T-helper 17 cell (primary cell): Measurements from ENCODE around the gene PCID2. TPM values are rescaled to one million over a fixed set of nuclear protein-coding genes. Genes with fewer than 3 reads are reported as not detected.

Experiments
- ATAC-seq: fragments of 150-1000 bp; cut with Tn5 transposase; 2 replicates; pipeline ENCODE4 v1.10.0; 2021; ENCODE audit warnings: mild to moderate bottlenecking, moderate library complexity
- DNase-seq, 3 donors: peaks; one replicate each; pipeline versions ENCODE4 v3.0.0 to v3.0.0-alpha.2; 2020 to 2021
- H3K9me3 ChIP-seq: one replicate; pipeline ENCODE4 v1.7.0; 2013; ENCODE audit warnings: low read length, mild to moderate bottlenecking; ENCODE audit not compliant: control insufficient read depth, poor library complexity, severe bottlenecking
- H3K27ac Mint-ChIP-seq: one replicate; pipeline ENCODE4 v1.8.0; 2022; ENCODE audit warnings: mild to moderate bottlenecking, moderate library complexity, mixed read lengths
- H3K27me3 Mint-ChIP-seq: one replicate; pipeline ENCODE4 v1.8.0; 2022; ENCODE audit warnings: mixed read lengths
- H3K36me3 Mint-ChIP-seq: one replicate; pipeline ENCODE4 v1.8.0; 2022; ENCODE audit warnings: low read depth, mixed read lengths
- H3K4me1 Mint-ChIP-seq: one replicate; pipeline ENCODE4 v1.8.0; 2022; ENCODE audit warnings: mild to moderate bottlenecking, mixed read lengths
- H3K4me3 Mint-ChIP-seq: one replicate; pipeline ENCODE4 v1.8.0; 2022; ENCODE audit warnings: mild to moderate bottlenecking, moderate library complexity, mixed read lengths
- total RNA-seq, 4 donors: library from RNA in 2 of 4; stranded (reverse) in 2 of 4; gene quantifications; one replicate each; pipeline ENCODE4 v1.2.3 and lab custom pipeline; 2022 to 2026

The PCID2 gene
- total RNA-seq, 2 donors from 2014 or later: 31.3 to 47.9 TPM

DNA sequence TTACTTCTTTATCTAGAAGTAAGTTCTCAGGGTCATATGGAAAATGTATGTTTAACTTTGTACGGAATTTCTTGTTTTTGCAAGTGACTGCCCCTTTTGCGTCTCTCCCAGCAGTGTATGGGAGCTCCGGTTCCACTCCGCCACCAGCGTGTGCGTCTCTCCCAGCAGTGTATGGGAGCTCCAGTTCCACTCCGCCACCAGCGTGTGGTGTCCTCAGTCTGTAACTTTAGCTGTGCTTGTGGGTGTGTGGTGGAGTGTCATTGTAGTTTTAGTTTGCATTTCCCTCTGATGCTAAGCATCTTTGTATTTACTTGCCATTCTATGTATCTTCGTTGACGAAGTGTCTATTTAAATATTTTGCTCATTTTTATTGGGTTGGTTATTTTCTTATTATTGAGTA, 3.3 kb upstream of the PCID2 start:
- no peak overlapping the region for H3K27ac Mint-ChIP-seq
- H3K36me3 Mint-ChIP-seq: no peaks in the 10 kb centered on the region
- ATAC-seq (no peak), DNase-seq (no peak)
- peaks cover 24% of the 10 kb centered on the region for H3K4me1 Mint-ChIP-seq
- H3K9me3 ChIP-seq: no peaks in the 10 kb centered on the region
- no peaks in the 10 kb centered on the region for H3K27me3 Mint-ChIP-seq
- H3K4me3 Mint-ChIP-seq: peak overlapping the region; percentile 70

GRCh38 chr13:113210833-113211232, 2.4 kb upstream of the PCID2 start:
- Mint-ChIP-seq H3K27me3 (no peaks in the 10 kb centered on the region), H3K4me1 (peaks cover 29% of the 10 kb centered on the region), H3K4me3 (peak overlapping the region; percentile 70), H3K27ac (no peak overlapping the region), H3K36me3 (no peaks in the 10 kb centered on the region)
- DNase-seq (no peak), ATAC-seq (no peak)
- no peaks in the 10 kb centered on the region for H3K9me3 ChIP-seq

GRCh38 chr13:113209759-113210421, 1.4 kb upstream of the PCID2 start:
- no peaks in the 10 kb centered on the region for H3K27me3 Mint-ChIP-seq
- peaks cover 38% of the 10 kb centered on the region for H3K4me1 Mint-ChIP-seq
- DNase-seq (peak; percentile 64 to 76 (median 68)), ATAC-seq (peak; percentile 78)
- H3K9me3 ChIP-seq: no peaks in the 10 kb centered on the region
- H3K27ac Mint-ChIP-seq: no peak overlapping the region
- H3K36me3 Mint-ChIP-seq: peaks cover 2% of the 10 kb centered on the region
- peak overlapping the region; percentile 79 for H3K4me3 Mint-ChIP-seq

DNA sequence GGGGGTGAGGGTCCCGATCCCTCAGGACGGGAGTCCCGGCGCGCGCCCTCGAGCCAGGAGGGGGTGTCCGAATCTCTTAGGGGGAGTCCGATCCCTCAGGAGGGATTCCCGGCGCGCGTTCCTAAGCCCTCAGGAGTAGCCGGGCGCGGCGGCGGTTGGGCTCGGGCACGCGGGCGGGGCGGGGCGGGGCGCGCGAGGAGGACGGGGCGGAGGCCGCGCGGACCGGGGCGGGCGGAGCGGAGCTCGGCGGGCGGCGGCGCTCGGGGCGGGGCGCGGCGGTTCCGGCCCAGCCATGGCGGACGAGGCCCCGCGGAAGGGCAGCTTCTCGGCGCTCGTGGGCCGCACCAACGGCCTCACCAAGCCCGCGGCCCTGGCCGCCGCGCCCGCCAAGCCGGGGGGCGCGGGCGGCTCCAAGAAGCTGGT, 878 bp upstream of the PCID2 start, which contains the start of gene CUL4A:
Gene CUL4A (plus strand): TSS at position 278 of the 423 bp plus-strand sequence. CDS start 15 bp downstream, at position 293.
- peak; percentile 61 for ATAC-seq

GRCh38 chr13:113207890-113208420, 514 bp downstream of the PCID2 start:
- Mint-ChIP-seq H3K27me3 (no peaks in the 10 kb centered on the region), H3K36me3 (peaks cover 2% of the 10 kb centered on the region), H3K4me1 (peaks cover 42% of the 10 kb centered on the region), H3K4me3 (peak overlapping the region; percentile 90), H3K27ac (peak overlapping the region; percentile 92)
- DNase-seq: no peak
- no peaks in the 10 kb centered on the region for H3K9me3 ChIP-seq
- peak; percentile 3 for ATAC-seq

More for the DNA sequence above, 878 bp upstream of the PCID2 start, which contains the start of gene CUL4A:
- H3K4me3 Mint-ChIP-seq: peak within 1 kb of the TSS; percentile 90
- H3K27me3 Mint-ChIP-seq: no peaks in the 10 kb centered on the region
- H3K4me1 Mint-ChIP-seq: peaks cover 39% of the 10 kb centered on the region
- H3K27ac Mint-ChIP-seq: peak within 1 kb of the TSS; percentile 92
- peaks cover 2% of the 10 kb centered on the region for H3K36me3 Mint-ChIP-seq
- DNase-seq: peak; percentile 56 to 78 (median 69)
- H3K9me3 ChIP-seq: no peaks in the 10 kb centered on the region

DNA sequence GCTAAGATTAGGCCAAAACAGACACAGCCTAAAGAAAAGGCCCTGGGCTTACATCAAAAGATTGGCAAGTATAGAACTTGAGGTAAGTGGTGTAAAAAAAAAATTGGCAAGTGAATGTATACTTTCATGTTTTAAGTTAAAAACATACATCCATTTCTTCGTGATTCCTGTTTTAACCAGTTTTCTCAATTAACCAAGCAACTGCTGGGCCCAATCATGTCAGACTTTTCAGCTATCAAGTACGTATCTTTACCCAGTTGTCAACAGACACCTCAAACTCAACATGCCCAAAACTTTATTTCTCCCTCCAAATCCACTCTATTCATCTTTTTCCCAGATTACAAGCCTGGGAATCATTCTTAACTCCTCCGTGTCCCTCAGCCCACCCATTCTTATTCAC, 1.0 kb downstream of the PCID2 start:
- Mint-ChIP-seq H3K27me3 (no peaks in the 10 kb centered on the region), H3K36me3 (peaks cover 2% of the 10 kb centered on the region), H3K4me1 (peaks cover 47% of the 10 kb centered on the region), H3K4me3 (peak overlapping the region; percentile 90), H3K27ac (peak overlapping the region; percentile 92)
- DNase-seq: no peak
- no peaks in the 10 kb centered on the region for H3K9me3 ChIP-seq
- no peak for ATAC-seq

DNA sequence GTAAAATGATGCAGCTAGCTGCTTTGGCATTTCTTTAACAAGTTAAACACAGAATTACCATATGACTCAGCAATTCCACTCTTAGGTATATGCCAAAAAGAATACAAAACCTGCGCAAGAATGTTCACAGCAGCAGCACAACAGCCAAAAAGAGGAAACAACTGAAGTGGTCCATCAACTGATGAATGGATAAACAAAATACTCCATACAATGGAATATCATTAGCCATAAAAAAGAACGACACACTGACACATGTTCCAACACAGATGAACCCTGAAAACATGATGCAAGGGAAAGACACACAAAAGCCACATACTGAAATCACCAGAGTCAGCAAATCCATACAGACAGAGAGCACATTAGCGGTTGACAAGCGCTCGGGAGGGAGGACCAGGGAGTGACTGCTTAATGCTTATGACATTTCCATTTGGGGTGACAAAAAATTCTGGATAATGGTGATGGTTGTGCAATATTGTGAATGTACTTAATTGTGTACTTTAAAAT, 3.0 kb downstream of the PCID2 start:
- Mint-ChIP-seq H3K4me3 (no peak overlapping the region), H3K36me3 (peaks cover 2% of the 10 kb centered on the region), H3K27ac (peak overlapping the region; percentile 92), H3K4me1 (peaks cover 44% of the 10 kb centered on the region), H3K27me3 (no peaks in the 10 kb centered on the region)
- no peaks in the 10 kb centered on the region for H3K9me3 ChIP-seq
- ATAC-seq (no peak), DNase-seq (no peak)

DNA sequence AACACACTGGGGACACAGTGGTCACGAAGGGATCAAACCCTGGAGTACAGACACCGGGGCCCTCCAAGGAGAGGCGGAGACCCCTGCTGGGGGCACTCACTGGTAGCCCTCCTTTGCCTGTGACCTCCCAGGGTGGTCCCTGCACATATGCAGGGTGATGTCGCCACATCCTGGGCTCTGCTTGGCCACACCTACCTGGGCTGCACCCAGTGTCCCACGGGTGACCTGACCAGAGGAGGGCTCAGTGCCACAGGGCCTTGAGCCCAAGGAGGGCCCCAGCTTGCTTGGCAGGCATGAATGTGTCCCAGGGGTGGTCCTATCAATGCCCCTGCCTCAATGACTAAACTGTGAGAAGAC, 4.1 kb downstream of the PCID2 start:
- peaks cover 2% of the 10 kb centered on the region for H3K36me3 Mint-ChIP-seq
- H3K4me3 Mint-ChIP-seq: no peak overlapping the region
- no peaks in the 10 kb centered on the region for H3K9me3 ChIP-seq
- H3K27me3 Mint-ChIP-seq: no peaks in the 10 kb centered on the region
- no peak for DNase-seq
- H3K4me1 Mint-ChIP-seq: peaks cover 44% of the 10 kb centered on the region
- no peak for ATAC-seq
- H3K27ac Mint-ChIP-seq: no peak overlapping the region

DNA sequence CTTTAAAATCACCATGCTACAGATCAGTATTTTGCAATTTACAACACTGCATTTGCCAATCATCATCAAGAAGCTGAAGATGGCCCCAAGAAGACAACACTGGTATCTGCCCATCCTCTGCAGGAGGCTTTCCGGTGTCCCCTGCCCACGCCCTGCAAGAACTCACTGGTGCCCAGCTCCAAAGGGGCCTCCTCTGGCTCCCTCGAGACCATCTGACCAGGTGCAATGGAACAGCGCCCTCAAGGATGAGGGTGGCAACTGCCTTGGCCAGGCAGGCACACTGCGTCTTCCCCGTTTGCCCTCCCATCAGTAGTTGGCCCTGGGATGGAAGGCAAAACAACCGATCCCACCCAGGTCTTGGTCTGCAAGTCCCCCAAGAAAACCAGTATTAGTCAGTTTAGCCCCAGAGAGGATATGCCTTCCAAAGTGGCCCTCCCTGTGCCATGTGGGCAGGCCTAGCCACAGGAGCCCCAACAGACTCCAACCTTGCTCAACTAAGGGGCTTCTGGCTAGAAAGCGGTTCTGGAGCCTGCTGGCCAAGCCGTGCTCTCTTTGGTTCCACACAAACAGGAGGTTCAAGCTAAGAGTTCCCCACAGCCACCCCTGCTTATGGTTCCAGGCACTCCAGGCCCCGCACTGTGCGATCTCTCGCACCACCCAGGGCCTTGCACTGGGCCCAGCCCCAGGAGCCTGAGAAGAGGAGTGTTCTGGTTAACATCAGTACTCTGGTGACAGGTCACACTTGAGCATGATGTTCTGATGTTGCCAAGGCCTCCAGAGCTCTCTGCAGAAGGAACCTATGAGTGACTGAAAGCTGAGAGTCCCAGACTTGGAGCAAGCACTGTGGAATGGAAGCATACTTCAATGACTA, 4.7 kb downstream of the PCID2 start:
- DNase-seq (no peak), ATAC-seq (no peak)
- no peaks in the 10 kb centered on the region for H3K9me3 ChIP-seq
- Mint-ChIP-seq H3K27ac (no peak overlapping the region), H3K4me1 (peaks cover 44% of the 10 kb centered on the region), H3K27me3 (no peaks in the 10 kb centered on the region), H3K4me3 (no peak overlapping the region), H3K36me3 (peaks cover 2% of the 10 kb centered on the region)

DNA sequence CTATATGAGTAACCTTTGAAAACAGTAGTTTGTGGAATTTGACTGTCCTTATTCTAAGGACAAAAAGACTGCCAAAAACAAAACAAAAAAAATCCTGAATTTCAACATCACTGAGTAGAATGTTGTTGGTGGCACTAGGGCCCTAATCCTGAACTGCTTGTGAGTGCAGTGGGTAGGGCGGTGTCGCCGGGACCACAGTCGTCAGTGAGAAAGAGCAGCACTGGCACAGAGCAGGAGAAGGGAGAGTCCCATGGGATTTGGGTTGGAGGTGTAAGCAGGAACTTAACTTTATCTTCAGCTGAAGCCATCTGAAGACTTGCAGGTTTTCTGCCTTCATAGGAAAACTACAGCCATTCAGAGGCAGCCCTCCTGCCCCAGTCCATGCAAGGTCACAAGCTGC, 5.6 kb downstream of the PCID2 start:
- Mint-ChIP-seq H3K27ac (peak overlapping the region; percentile 53), H3K4me1 (peaks cover 44% of the 10 kb centered on the region), H3K4me3 (no peak overlapping the region), H3K36me3 (peaks cover 2% of the 10 kb centered on the region), H3K27me3 (no peaks in the 10 kb centered on the region)
- no peak for DNase-seq
- H3K9me3 ChIP-seq: no peaks in the 10 kb centered on the region
- ATAC-seq: no peak

DNA sequence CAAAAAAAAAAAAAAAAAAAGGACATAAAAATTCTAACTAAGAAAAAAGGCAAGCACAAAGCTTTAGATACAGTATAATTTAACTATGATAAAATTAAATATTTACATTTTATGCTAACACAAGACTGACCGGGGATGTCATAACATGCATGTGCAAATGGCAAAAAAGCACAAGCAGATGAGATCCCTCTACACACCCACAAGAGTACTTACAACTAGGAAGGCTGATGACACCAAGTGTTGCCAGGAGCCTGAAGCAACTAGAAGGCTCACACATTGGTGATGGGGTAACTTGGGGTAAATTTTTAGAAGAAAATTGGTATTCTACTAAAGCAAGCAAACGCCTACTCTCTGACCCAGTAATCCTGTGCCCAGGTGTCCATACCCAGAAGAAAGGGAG, 6.7 kb downstream of the PCID2 start:
- no peak overlapping the region for H3K27ac Mint-ChIP-seq
- ATAC-seq: no peak
- H3K4me1 Mint-ChIP-seq: peaks cover 36% of the 10 kb centered on the region
- H3K4me3 Mint-ChIP-seq: no peak overlapping the region
- no peaks in the 10 kb centered on the region for H3K9me3 ChIP-seq
- no peaks in the 10 kb centered on the region for H3K27me3 Mint-ChIP-seq
- DNase-seq: no peak
- H3K36me3 Mint-ChIP-seq: peaks cover 3% of the 10 kb centered on the region

DNA sequence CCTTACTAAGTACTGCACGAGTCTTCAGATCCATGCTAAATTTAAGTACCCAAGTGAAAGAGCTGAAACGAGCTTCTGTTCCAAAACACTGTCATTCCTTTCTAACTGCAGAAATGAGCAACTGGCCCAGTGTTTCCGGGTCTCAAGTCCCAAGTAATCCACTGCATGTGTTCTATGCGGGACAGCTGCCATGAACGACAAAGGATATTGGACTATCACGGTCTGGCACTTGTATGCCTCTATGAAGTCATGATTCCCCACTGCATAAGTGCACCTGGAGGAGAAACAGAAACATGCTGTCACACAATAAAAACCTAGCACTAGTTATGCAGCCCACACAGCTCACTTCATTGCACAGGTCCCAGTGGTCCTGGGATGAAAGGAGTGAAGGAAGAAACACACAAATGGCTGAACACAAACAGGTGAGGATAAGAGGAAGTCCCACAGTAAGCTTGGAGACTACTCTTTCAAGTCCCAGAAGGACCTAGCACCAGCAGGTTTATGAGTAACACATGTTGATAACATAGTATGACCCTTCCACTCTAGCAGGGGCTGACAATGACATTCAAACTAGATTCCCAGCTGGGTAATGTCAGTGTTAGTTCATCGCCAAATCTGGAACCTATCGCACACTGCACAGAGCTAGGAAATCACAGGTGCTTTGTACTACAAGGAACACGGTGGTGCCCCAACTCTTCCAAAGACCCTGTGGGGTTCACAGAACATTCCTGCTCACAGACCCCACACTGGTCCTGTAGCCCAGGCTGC, 11.3 kb downstream of the PCID2 start:
- Mint-ChIP-seq H3K27ac (no peak overlapping the region), H3K4me3 (no peak overlapping the region), H3K27me3 (no peaks in the 10 kb centered on the region), H3K36me3 (peaks cover 3% of the 10 kb centered on the region), H3K4me1 (peaks cover 4% of the 10 kb centered on the region)
- H3K9me3 ChIP-seq: no peaks in the 10 kb centered on the region
- DNase-seq: no peak
- ATAC-seq: no peak

DNA sequence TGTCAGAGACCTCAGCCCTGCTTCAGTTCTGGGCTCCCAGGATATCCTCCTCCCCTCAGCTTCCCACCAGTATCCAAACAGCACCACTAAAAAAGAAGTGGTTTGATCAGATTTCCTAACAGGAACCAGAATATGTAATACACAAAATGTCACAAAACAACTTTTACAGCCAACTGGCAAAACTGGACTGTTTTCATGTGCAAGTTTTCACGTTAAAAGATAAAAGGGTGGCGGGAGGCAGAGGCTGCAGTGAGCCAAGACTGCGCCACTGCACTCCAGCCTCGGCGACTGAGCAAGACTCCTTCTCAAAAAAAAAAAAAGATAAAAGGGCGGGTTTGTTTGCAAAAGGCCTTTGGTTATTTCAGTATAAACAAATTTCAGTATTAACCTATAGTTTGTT, 13.1 kb downstream of the PCID2 start:
- H3K9me3 ChIP-seq: no peaks in the 10 kb centered on the region
- H3K4me1 Mint-ChIP-seq: no peaks in the 10 kb centered on the region
- no peak overlapping the region for H3K4me3 Mint-ChIP-seq
- H3K36me3 Mint-ChIP-seq: peaks cover 3% of the 10 kb centered on the region
- ATAC-seq: no peak
- no peak for DNase-seq
- H3K27ac Mint-ChIP-seq: no peak overlapping the region
- H3K27me3 Mint-ChIP-seq: no peaks in the 10 kb centered on the region
